HPDE6-E6E7 (cell line): ENCODE data around the gene ELFN1.

Source experiments
- DNase-seq: peaks from one replicate; pipeline ENCODE4 v3.0.0; 2011; ENCODE audit warnings: missing footprints; ENCODE audit errors: extremely low spot score

The ELFN1 gene

GRCh38 chr7:1694611-1695511 lies 24.8 kb downstream of the ELFN1 start:
- no peak for DNase-seq

GRCh38 chr7:1695800-1696454 lies 25.9 kb downstream of the ELFN1 start:
- DNase-seq, result no peak

DNA sequence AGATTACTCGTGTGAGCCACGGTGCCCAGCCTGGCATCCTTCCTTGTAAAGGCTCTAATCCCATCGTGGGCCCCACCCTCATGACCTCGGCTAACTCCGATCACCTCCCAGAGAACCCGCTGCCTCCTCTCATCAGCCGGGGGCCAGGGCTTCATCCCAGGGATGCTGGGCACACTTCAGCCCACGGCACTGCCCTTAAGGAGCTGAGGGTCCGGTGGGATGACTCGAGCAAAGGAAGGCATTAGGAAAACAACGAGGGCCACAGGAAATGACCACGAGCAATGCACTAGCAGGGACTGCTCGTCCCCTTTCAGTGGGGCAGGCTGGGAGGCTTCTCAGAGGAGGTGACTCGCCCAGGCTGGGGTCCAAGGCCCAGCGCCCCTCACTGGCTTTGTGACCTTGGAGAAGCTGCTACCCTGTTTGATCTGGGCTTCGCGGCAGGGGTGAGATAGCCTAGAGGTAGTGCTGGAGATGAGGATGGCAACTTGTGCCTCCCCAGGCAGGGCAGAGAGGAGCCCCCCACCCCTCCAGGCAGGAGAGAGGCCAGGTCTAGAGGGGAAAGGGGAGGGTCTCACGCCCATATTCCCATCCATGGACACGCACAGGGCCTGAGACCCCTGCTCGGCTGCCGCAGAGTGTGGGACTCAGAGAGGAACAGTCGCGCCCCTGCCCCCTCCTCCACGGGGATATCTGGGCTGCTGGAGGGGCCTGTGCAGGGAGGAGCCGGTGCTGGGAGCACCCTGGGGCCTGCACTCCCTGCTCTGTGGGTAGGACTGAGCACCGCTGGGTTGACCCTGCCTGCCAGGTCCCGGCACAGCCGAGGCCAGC lies 26.8 kb downstream of the ELFN1 start:
- DNase-seq, result no peak

DNA sequence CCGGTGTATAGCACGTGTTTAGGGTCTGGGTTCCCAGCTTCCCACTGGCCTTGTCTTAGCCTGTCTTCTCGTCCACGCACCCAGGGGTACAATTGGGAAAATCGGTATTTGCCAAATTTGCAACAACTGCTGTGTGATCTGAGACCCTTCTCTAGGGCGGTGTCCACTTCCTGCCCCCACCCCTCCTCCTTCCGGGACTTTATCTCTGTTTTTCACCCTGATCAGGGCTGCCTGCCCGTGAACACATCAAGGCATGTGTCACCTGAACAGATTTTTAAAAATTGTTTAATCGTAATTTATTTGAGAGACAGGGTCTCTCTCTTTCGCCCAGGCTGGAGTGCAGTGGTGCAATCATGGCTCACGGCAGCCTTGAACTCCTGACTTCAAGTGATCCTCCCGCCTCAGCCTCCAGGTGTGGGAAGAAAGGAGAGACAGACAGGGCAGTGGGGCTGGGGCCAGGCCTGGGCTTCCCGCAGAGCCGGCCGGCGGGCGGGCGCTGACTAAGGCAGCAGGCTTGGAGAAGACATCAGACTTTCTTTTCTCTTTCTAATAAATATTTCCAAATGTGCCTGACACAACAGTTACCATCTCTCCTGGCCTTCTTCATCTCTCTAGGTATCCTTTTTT lies 27.5 kb downstream of the ELFN1 start:
- DNase-seq, result no peak

- DNase-seq, result no peak
Measured at GRCh38 chr7:1698201-1698600, 28.1 kb downstream of the ELFN1 start.

DNA sequence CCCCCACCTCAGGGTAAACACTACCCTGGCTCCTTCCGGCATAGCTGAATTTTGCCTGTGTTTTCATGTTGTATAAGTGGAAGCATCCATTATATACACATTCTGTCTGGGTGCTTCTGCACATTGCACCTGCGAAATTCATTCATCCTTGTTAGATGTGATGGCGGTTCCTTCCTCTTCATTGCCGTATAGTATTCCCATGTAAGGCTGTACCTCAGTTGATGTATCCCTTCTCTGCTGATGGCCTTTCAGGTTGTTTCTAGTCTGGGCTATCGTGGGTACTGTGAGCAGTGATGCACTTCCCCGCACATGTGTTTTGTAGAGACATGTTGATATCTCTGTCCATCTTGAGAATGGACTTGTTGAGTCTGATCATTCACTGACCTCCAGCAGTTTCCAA lies 28.9 kb downstream of the ELFN1 start:
- DNase-seq, result no peak

- DNase-seq, result no peak
Measured at GRCh38 chr7:1700086-1700485, 30.0 kb downstream of the ELFN1 start.

DNA sequence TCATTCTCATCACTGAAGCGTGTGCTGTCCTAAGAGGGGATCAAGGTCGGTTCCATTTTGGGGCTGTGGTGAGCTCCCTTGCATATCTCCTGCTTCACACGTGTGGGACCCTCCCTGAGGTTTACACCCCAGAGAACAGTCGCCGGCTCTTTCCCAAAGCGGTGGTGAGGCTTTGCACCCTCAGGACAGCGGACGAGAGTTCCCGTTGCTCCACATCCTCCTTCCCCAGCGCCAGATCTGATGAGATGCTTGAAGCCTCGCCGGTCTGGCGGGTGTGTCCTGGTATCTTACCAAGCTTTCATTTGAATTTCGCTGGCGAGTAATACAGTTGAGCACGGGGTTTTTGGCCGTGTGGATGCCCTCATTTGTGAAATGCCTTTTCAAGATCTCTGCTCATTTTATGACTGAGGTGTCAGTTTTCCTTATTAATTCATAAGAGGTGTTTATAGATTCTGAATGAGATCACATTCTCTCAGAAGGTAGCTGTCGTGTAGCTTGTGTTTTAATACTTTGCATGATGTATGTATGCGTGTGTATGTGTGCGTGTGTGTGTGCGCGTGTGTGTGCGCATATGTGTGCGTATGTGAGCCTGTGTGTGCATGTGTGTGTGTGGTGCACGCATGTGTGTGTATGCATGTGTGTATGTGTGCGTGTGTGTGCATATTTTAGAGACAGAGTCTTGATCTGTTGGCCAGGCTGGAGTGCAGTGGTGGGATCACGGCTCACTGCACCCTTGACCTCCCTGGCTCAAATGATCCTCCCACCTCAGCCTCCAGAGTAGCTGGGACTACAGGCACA lies 30.7 kb downstream of the ELFN1 start:
- DNase-seq, result no peak

GRCh38 chr7:1702652-1703051 lies 32.6 kb downstream of the ELFN1 start:
- DNase-seq, result no peak

DNA sequence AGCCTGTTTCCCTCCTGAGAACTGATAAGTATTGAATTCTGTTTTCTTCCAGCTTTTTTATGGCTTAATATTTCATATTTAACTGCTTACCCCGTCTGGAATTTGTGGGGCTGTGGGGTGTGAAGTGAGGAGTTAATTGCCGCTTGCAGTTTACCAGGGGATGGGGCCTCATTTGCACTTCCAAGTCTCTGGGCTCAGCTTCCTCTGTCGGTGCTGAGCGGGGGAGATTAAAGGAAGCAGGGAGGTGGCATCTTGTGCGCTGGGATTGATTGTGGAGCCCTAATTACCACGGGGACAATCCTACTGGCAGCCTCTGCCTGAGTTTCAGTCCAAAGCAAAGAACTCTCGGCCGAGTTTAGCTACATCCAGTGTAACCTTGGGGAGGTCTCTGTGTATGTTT lies 33.4 kb downstream of the ELFN1 start:
- DNase-seq, result no peak

DNA sequence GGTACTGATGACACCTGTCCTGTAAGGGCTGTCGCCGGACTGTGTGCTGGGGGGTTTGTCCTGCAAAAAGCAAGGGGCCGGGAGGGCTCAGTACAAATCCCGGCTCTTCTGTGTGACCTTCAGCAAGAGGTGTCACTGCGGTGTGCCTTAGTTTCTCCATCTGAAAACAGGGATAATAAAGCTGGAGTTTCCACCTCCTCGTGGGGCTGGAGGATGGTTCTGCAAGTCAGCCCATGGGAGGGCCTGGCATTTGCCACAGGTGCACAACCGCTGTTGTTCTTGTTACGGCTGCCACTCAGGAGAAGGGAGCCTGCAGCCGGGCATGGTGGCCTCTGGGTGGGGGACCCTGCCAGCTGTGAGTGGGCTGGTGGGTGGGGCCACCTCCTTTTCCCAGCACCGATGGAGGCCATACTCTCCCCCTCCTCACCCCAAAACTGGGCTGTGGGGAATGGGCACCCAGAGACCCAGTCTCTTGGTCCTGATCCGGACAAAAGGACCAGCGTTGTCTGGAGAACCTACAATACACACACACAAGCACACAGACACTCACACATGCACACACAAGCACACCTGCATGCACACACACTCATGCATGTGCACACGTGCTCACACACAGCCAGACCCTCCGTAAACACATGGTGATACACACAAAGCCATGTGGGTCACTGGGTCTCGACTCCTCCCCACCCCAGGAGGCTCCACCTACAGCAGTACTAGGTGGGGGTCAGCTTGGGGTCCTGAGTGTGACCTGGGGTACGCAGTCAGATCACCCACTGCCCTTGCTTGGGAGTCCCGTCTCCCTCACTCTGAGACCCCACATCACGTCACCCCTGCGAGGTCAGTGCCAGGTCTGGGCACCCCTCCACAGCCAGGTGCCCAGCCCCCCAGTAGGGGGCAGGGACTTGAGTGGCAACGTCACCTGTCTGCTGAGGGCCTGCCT lies 34.1 kb downstream of the ELFN1 start:
- no peak for DNase-seq

- DNase-seq, result no peak
Measured at GRCh38 chr7:1704811-1705738, 35.0 kb downstream of the ELFN1 start.

- no peak for DNase-seq
Measured at GRCh38 chr7:1705856-1706255, 35.8 kb downstream of the ELFN1 start.

DNA sequence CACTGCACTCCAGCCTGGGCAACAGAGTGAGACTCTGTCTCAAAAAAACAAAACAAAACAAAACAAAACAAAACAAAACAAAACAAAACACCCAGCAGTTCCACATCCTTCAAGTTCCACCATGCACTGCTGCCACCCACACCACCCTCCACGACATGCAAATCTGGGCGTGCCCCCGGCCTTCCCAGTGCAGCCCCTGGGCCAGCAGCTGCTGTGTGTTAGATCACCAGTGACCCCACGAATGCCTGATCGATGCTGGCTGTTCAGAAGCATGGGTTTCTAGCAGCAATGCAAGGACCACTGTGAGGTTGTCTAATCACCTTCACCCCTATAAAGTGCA lies 36.3 kb downstream of the ELFN1 start:
- no peak for DNase-seq

DNA sequence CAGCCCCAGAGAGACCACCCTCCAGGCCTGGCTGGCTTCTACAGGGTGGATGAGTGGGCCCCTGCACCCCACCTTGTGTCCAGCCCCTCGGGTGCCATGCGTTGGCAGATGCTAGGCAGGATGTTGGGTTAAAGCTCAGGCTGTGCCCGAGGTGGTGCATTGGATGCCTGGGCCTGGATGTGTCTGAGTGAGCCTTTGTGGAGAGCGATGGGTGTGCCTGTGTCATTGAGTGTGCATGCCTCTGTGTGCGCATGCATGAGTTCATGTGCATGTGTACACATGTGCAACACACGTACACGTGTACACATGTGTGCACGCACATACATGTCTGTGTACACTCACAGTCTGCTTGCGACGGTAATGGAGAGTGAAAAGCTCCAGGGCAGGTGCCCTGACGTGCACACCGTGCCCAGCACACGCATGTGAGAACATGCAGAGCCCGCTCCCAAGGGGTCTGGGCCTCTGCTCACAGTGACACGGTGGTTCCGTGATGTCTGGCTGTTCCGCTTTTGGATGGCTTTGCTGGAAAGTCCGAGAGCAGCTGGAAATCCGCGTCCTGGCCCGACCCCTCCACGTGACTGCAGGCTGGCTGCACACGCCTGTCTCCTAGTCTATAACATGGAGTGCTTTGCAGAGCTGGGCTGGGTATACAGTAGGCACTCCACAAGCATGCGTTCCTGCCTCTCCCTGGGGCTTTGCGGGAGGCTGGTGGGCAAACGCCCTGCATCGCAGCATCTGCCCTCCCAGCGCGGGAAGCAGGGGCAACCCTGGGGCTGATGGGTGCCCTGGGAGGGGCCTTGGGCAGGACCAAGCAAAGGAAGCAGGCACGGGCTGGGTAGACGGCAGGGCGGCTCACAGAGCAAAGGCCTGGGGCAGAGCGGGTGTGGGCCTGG lies 36.9 kb downstream of the ELFN1 start:
- no peak for DNase-seq

DNA sequence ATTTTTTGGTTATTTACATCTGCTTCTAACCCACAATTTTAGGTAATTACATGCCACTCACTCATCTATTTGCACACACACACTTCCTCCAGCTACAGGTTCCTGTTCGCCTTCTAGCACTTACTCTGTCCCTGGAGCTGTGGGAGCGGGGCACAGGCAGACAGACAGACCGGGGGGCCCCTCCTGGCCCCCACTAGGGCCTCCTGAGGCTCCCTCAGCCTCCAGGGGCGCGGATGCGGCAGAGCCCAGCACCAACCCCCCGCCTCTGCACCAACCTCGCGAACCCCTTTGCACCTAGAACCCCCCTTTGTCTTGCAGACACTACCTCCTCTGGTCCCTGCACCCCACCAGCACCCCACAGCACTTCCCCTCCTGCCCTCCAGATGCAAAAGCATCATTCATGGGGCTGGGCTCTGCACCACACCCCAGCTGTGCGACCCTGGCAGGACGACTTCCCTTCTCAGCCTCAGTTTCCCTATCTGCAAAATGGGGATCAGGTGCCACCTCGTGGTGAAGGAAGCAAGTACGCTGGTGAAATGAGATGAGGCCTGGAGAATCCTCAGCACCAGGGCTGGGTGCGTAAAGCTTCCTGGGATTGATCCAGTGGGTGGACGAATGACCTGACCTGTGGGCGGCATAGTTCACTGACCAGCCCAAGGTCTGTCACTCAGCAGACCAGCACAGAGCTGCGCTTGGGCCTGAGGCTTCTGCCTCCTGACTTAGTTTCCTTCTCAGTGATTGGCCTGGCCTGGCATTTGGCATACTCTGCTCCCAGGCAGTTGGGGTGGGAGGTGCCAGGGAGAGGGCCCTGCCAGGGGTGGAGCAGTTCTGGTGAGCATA lies 37.9 kb downstream of the ELFN1 start:
- DNase-seq, result no peak
